ENCODE measurements around the gene ERO1B. TPM values are rescaled to one million over a fixed set of nuclear protein-coding genes. Genes with fewer than 3 reads are reported as not detected.

The ERO1B gene
- total RNA-seq, 1 donor from 2014 or later = 3.0 TPM

DNA sequence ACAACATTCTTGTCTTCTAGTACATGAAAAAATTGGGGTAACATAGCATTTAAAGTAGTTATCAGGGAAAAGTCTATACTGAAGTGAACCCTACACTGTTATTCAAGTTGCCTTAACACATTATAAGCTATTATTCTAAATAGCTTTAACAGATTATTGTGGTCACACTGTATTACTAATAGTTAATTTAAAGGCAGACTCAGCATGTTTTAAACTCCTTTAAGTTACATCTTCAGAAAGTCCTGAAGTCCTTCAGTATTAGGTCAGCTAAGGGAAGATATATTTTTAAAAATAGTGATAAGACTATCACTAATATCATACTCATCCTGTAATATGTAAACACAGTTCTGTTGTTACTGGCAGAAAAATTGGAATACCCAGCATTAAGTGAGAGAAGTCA lies 72.0 kb downstream of the ERO1B start:
- DNase-seq = no peak
- no peak overlapping the region for H3K27ac Mint-ChIP-seq (ENCODE audit: unreplicated experiment)
- no peak for TF ChIP-seq CTCF (IDR thresholded peaks at IDR 0.05; ENCODE audit: partially characterized antibody, unreplicated experiment)
- no peaks in the 10 kb centered on the region for H3K27me3 Mint-ChIP-seq (ENCODE audit: unreplicated experiment)
- no peak overlapping the region for H3K4me3 Mint-ChIP-seq (ENCODE audit: unreplicated experiment)
- H3K9me3 Mint-ChIP-seq (ENCODE audit: unreplicated experiment) = no peaks in the 10 kb centered on the region
- H3K36me3 Mint-ChIP-seq (ENCODE audit: unreplicated experiment) = no peaks in the 10 kb centered on the region
- no peaks in the 10 kb centered on the region for H3K4me1 Mint-ChIP-seq (ENCODE audit: low read depth, unreplicated experiment)

DNA sequence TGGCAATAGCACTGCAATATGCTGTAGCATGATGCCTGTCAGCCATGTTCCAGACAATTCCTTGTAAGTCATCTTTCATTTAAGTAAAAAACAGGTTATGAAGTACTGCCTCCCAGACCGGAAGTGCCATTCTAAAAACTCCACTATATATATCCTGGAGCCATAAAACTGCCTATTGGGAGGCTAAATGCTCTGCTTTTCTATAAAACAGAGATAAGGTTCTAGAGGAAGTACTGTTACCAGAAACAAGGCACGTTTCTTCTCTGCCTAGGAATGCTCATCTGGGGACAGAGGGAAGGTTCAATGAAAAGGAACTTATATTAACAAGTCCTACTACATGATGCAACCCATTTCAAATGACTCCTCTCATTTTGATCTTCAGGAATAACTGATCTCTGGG lies 72.6 kb downstream of the ERO1B start:
- H3K9me3 Mint-ChIP-seq (ENCODE audit: unreplicated experiment) = no peaks in the 10 kb centered on the region
- H3K27me3 Mint-ChIP-seq (ENCODE audit: unreplicated experiment) = no peaks in the 10 kb centered on the region
- no peaks in the 10 kb centered on the region for H3K36me3 Mint-ChIP-seq (ENCODE audit: unreplicated experiment)
- H3K27ac Mint-ChIP-seq (ENCODE audit: unreplicated experiment) = no peak overlapping the region
- DNase-seq = no peak
- no peaks in the 10 kb centered on the region for H3K4me1 Mint-ChIP-seq (ENCODE audit: low read depth, unreplicated experiment)
- H3K4me3 Mint-ChIP-seq (ENCODE audit: unreplicated experiment) = no peak overlapping the region
- TF ChIP-seq CTCF (IDR thresholded peaks at IDR 0.05; ENCODE audit: partially characterized antibody, unreplicated experiment) = no peak

DNA sequence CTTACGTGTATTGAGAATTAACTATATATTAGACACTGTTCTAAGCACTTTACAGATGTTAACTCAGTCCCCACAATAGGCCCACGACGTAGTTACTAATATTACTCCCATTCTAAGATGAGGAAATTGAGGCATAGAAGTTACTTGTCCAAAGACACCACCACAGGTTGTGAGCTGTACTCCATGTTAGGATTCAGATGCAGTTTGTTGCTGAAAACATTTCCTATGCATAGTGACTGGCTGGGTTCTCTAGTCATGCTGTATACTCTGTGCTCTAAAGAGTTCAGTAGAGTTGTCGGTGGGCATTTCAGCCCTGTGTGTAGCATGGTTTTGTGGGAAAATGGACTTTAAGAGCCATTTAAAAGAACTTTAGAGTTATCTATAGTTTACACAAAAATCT lies 74.2 kb downstream of the ERO1B start:
- DNase-seq = no peak
- no peak overlapping the region for H3K27ac Mint-ChIP-seq (ENCODE audit: unreplicated experiment)
- no peak overlapping the region for H3K4me3 Mint-ChIP-seq (ENCODE audit: unreplicated experiment)
- H3K27me3 Mint-ChIP-seq (ENCODE audit: unreplicated experiment) = no peaks in the 10 kb centered on the region
- H3K9me3 Mint-ChIP-seq (ENCODE audit: unreplicated experiment) = peaks cover 2% of the 10 kb centered on the region
- H3K36me3 Mint-ChIP-seq (ENCODE audit: unreplicated experiment) = peaks cover 14% of the 10 kb centered on the region
- no peak for TF ChIP-seq CTCF (IDR thresholded peaks at IDR 0.05; ENCODE audit: partially characterized antibody, unreplicated experiment)
- no peaks in the 10 kb centered on the region for H3K4me1 Mint-ChIP-seq (ENCODE audit: low read depth, unreplicated experiment)

- no peaks in the 10 kb centered on the region for H3K4me1 Mint-ChIP-seq (ENCODE audit: low read depth, unreplicated experiment)
- no peaks in the 10 kb centered on the region for H3K27me3 Mint-ChIP-seq (ENCODE audit: unreplicated experiment)
- peaks cover 18% of the 10 kb centered on the region for H3K36me3 Mint-ChIP-seq (ENCODE audit: unreplicated experiment)
- no peak for TF ChIP-seq CTCF (IDR thresholded peaks at IDR 0.05; ENCODE audit: partially characterized antibody, unreplicated experiment)
- no peak overlapping the region for H3K4me3 Mint-ChIP-seq (ENCODE audit: unreplicated experiment)
- peaks cover 2% of the 10 kb centered on the region for H3K9me3 Mint-ChIP-seq (ENCODE audit: unreplicated experiment)
- no peak for DNase-seq
- no peak overlapping the region for H3K27ac Mint-ChIP-seq (ENCODE audit: unreplicated experiment)
Observed at GRCh38 chr1:236207121-236207520, 74.6 kb downstream of the ERO1B start.

GRCh38 chr1:236206548-236206947 lies 75.2 kb downstream of the ERO1B start:
- H3K4me3 Mint-ChIP-seq (ENCODE audit: unreplicated experiment) = no peak overlapping the region
- no peak for TF ChIP-seq CTCF (IDR thresholded peaks at IDR 0.05; ENCODE audit: partially characterized antibody, unreplicated experiment)
- peaks cover 24% of the 10 kb centered on the region for H3K36me3 Mint-ChIP-seq (ENCODE audit: unreplicated experiment)
- no peak overlapping the region for H3K27ac Mint-ChIP-seq (ENCODE audit: unreplicated experiment)
- H3K9me3 Mint-ChIP-seq (ENCODE audit: unreplicated experiment) = peaks cover 2% of the 10 kb centered on the region
- no peaks in the 10 kb centered on the region for H3K27me3 Mint-ChIP-seq (ENCODE audit: unreplicated experiment)
- DNase-seq = no peak
- H3K4me1 Mint-ChIP-seq (ENCODE audit: low read depth, unreplicated experiment) = no peaks in the 10 kb centered on the region
